Uterus (tissue), 2 donors: ENCODE measurements around the gene CCDC170.

Source experiments
- POLR2A ChIP-seq, 2 donors: fragments of 450-650 bp; IDR thresholded peaks; one replicate each; pipeline ENCODE4 v1.6.1; 2016; ENCODE audit warnings: antibody characterized with exemption in 2 of 2, mild to moderate bottlenecking in 1 of 2, moderate library complexity in 1 of 2
- TF ChIP-seq, protein P1 (sequence below), 4 experiments: fragments of 200-600 bp in 2 of 4; fragments of 450-650 bp in 2 of 4; sonication (generic) in 2 of 4; IDR thresholded peaks; one replicate each; pipeline ENCODE4 v1.5.1; 2016 to 2019; ENCODE audit warnings: antibody characterized with exemption in 4 of 4, mild to moderate bottlenecking in 2 of 4, moderate library complexity in 1 of 4

DNA sequence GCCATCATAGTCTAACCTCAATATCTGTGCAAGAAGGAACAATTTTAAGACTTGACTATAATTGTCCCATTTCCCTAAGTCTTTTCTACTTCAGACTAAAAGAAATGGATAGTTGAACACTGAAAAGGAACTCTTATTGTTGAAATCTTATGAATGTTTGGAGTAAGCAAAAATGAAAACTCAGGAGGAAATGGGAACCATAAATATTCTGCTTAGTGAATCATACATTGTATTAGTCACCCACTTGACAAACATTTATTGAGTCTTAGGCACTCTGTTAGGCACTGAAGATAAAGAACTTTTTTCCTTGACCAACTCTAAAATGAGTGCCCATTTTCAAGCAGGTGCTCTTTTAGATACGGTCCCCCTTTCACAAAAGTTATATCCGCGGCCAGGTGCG lies 8.7 kb downstream of the CCDC170 start:
- TF ChIP-seq POLR2A (IDR thresholded peaks at IDR 0.05), result no peak
- TF ChIP-seq, protein P1, sequence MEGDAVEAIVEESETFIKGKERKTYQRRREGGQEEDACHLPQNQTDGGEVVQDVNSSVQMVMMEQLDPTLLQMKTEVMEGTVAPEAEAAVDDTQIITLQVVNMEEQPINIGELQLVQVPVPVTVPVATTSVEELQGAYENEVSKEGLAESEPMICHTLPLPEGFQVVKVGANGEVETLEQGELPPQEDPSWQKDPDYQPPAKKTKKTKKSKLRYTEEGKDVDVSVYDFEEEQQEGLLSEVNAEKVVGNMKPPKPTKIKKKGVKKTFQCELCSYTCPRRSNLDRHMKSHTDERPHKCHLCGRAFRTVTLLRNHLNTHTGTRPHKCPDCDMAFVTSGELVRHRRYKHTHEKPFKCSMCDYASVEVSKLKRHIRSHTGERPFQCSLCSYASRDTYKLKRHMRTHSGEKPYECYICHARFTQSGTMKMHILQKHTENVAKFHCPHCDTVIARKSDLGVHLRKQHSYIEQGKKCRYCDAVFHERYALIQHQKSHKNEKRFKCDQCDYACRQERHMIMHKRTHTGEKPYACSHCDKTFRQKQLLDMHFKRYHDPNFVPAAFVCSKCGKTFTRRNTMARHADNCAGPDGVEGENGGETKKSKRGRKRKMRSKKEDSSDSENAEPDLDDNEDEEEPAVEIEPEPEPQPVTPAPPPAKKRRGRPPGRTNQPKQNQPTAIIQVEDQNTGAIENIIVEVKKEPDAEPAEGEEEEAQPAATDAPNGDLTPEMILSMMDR (IDR thresholded peaks at IDR 0.05), result no peak
